Measurements from ENCODE around the gene GRB10. TPM values are rescaled to one million over a fixed set of nuclear protein-coding genes. Genes with fewer than 3 reads are reported as not detected.

GRB10 gene
- total and polyA plus RNA-seq, 2 of the 8 experiments (the other 6 are each of a cell fraction or from before 2014, with no cell fraction given) = 35.7 to 97.0 TPM

- CTCF ChIA-PET (ENCODE audit: partially characterized antibody) = interaction anchor here (0.6 kb wide), 1 partner anchor 442 kb away, joined by 4 read pairs; no protein-coding TSS in a partner anchor
- no peak overlapping the region for H3K27ac ChIP-seq (ENCODE audit: low read depth, low read length)
These were observed 83.6 kb downstream of the GRB10 start for GRCh38 chr7:50699143-50699542.

More at GRCh38 chr7:50699143-50699542, 83.6 kb downstream of the GRB10 start:
- Histone ChIP-seq H3K79me1 (ENCODE audit: low read depth, low read length) (no peaks in the 10 kb centered on the region; the same call in 1 of the 2 replicates), H3K36me3 (ENCODE audit: control insufficient read depth in 2 of 4, insufficient read depth in 4 of 4, low read length in 3 of 4) (peaks cover 0 to 16% (median 5%) of the 10 kb centered on the region in 4 experiments; a peak in 5 of 8 replicates), H2BK20ac (ENCODE audit: low read length) (no peak overlapping the region), H4K91ac (replicated peaks; ENCODE audit: insufficient read length, low read length) (no peak overlapping the region), H4K20me1 (replicated peaks in 1 of 2; ENCODE audit: control insufficient read depth in 1 of 2, insufficient read depth in 2 of 2, low read length in 2 of 2) (peaks cover 1 to 2% of the 10 kb centered on the region in 2 experiments), H3K23ac (ENCODE audit: insufficient read length) (no peak overlapping the region), H3K4me1 (replicated peaks in 1 of 4; ENCODE audit: control insufficient read depth in 3 of 4, insufficient read depth in 4 of 4, low read length in 3 of 4) (peaks cover 0 to 5% (median 3%) of the 10 kb centered on the region in 4 experiments; a peak in 5 of 7 replicates), H4K8ac (ENCODE audit: extremely low read depth, insufficient read depth, low read length) (no peak overlapping the region), H3K56ac (replicated peaks; ENCODE audit: insufficient read length, low read depth, low read length) (no peak overlapping the region), H3K18ac (ENCODE audit: extremely low read depth, low read length) (no peak overlapping the region), H2BK5ac (ENCODE audit: low read depth, low read length) (no peak overlapping the region), H4K5ac (ENCODE audit: insufficient read length, low read depth, low read length) (no peak overlapping the region), H3K4me2 (ENCODE audit: insufficient read depth in 1 of 2, low read depth in 2 of 2, low read length in 2 of 2) (no peak overlapping the region), H3K27me3 (replicated peaks in 1 of 4; ENCODE audit: control insufficient read depth in 3 of 4, extremely low read depth in 1 of 4, insufficient read depth in 3 of 4, low read length in 3 of 4) (no peaks in the 10 kb centered on the region), H2BK15ac (ENCODE audit: low read length) (no peak overlapping the region), H2AK5ac (ENCODE audit: low read depth, low read length) (no peak overlapping the region), H3K4ac (replicated peaks; ENCODE audit: insufficient read length, low read depth, low read length) (no peak overlapping the region), H2BK120ac (replicated peaks; ENCODE audit: low read depth, low read length) (no peak overlapping the region), H3K9ac (replicated peaks in 1 of 4; ENCODE audit: extremely low read depth in 1 of 4, low read depth in 3 of 4, low read length in 3 of 4) (no peak overlapping the region), H2AFZ (ENCODE audit: low read length) (no peak overlapping the region), H2BK12ac (ENCODE audit: low read depth, low read length) (no peak overlapping the region), H3K23me2 (ENCODE audit: low read depth, low read length) (no peaks in the 10 kb centered on the region), H3K4me3 (ENCODE audit: extremely low read depth in 1 of 4, insufficient read depth in 2 of 4, low read depth in 3 of 4, low read length in 4 of 4) (no peak overlapping the region), H3K14ac (ENCODE audit: insufficient read length) (no peak overlapping the region), H3K79me2 (ENCODE audit: control insufficient read depth in 1 of 2, insufficient read depth in 2 of 2, low read length in 2 of 2) (peaks cover 0 to 23% of the 10 kb centered on the region in 2 experiments; a peak in 1 of 4 replicates), H3K9me3 (ENCODE audit: insufficient read depth in 2 of 2, low read depth in 1 of 2, low read length in 1 of 2) (no peaks in the 10 kb centered on the region)
- TF ChIP-seq E2F6 (IDR thresholded peaks at IDR 0.05) = no peak
- TF ChIP-seq SIN3A (conservative IDR thresholded peaks at IDR 0.05 in 1 of 2, IDR thresholded peaks at IDR 0.05 in 1 of 2; ENCODE audit: low read depth in 1 of 2, low read length in 2 of 2) = no peak
- TF ChIP-seq POU5F1 (IDR thresholded peaks at IDR 0.05; ENCODE audit: low read depth, low read length) = no peak
- no peak for TF ChIP-seq CBX8 (IDR thresholded peaks at IDR 0.05; ENCODE audit: borderline replicate concordance, low read depth, low read length)
- POLR2A ChIA-PET (ENCODE audit: partially characterized antibody) = no interaction called here
- DNase-seq (ENCODE audit: low read depth in 1 of 2, low spot score in 2 of 2) (no peak), FAIRE-seq (no peak)

Measured in H1 (cell line).